VCaP (cell line): Measurements from ENCODE around the gene TCF7.

ENCODE experiments used
- H3K27ac ChIP-seq: fragments of 450-650 bp; 2 replicates; pipeline ENCODE4 v1.5.1; 2017
- TF ChIP-seq, protein P1 (sequence below): fragments of 450-650 bp; conservative IDR thresholded peaks from 2 replicates; pipeline ENCODE4 v1.5.1; 2017; ENCODE audit warnings: mild to moderate bottlenecking, moderate library complexity

The TCF7 gene

DNA sequence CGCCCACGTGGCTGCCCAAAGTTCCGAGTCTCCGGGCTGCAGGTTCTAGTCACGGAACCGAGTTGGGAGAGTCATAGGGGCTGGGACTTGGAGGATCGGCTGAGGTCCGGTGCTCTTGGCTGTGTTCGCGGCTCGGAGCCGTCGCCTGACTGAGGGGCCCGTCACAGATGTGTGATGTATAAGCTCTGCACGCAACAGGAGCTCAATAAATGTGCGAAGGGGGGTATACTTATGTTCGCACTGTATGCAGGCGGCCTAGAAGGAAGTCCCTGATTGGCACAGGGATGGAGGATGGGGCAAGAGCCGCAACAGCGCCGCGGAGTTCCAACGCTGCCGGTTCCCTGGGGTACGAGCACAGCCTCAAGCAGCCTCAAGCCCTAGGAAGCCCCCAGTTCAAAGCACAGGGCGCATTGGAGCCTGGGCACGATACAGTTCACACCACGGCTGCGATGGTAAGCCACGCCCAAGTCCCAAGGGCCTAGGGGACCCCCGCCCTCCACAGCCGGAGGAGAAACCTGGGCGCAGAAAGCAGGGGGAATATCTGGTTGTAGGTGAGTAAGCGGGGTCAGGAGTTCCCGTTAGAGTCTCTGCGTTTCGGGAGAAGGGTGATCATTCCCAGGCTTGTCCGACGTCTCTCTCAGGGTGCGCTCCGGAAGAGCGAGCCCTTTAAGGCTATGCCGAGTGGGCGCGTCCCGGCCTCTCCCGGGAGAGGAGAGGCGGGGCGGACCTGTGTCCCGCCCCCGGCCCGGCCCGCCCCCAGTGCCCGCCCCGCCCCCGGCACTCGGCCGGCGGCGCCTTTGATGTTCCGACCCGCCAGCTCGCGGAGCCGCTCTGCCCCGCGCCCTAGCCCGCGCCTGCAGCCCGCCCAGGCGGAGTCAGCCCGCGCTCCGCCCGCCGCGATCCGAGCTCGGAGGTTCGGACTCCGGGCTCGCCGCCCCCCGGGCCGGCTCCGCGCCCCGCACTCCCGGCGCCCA lies at the start of gene TCF7:
TSS of gene TCF7 (plus strand) at position 780 of the 974 bp plus-strand sequence. CDS start 226 bp downstream, outside the sequence.
- peak within 1 kb of the TSS; percentile 31; the same call in 1 of the 2 replicates for H3K27ac ChIP-seq
- TF ChIP-seq, protein P1, sequence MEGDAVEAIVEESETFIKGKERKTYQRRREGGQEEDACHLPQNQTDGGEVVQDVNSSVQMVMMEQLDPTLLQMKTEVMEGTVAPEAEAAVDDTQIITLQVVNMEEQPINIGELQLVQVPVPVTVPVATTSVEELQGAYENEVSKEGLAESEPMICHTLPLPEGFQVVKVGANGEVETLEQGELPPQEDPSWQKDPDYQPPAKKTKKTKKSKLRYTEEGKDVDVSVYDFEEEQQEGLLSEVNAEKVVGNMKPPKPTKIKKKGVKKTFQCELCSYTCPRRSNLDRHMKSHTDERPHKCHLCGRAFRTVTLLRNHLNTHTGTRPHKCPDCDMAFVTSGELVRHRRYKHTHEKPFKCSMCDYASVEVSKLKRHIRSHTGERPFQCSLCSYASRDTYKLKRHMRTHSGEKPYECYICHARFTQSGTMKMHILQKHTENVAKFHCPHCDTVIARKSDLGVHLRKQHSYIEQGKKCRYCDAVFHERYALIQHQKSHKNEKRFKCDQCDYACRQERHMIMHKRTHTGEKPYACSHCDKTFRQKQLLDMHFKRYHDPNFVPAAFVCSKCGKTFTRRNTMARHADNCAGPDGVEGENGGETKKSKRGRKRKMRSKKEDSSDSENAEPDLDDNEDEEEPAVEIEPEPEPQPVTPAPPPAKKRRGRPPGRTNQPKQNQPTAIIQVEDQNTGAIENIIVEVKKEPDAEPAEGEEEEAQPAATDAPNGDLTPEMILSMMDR, result no peak

DNA sequence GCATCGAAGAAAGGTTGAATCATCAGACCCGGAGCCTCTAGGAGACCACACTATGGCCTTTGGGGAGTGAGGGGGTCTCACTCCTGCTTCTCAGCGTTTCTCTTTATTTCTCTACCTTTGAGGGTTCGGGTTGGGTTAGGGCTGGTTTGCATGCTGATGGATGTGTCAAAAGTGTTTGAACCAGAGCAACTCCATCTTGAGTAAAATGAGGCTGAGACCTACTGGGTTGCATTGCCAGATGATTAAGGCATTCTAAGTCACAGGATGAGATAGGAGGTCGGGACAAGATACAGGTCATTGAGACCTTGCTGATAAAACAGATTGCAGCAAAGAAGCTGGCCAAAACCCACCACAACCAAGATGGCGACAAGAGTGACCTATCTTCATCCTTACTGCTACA lies 44.9 kb upstream of the TCF7 start:
- TF ChIP-seq, protein P1, result no peak
- no peak overlapping the region for H3K27ac ChIP-seq

DNA sequence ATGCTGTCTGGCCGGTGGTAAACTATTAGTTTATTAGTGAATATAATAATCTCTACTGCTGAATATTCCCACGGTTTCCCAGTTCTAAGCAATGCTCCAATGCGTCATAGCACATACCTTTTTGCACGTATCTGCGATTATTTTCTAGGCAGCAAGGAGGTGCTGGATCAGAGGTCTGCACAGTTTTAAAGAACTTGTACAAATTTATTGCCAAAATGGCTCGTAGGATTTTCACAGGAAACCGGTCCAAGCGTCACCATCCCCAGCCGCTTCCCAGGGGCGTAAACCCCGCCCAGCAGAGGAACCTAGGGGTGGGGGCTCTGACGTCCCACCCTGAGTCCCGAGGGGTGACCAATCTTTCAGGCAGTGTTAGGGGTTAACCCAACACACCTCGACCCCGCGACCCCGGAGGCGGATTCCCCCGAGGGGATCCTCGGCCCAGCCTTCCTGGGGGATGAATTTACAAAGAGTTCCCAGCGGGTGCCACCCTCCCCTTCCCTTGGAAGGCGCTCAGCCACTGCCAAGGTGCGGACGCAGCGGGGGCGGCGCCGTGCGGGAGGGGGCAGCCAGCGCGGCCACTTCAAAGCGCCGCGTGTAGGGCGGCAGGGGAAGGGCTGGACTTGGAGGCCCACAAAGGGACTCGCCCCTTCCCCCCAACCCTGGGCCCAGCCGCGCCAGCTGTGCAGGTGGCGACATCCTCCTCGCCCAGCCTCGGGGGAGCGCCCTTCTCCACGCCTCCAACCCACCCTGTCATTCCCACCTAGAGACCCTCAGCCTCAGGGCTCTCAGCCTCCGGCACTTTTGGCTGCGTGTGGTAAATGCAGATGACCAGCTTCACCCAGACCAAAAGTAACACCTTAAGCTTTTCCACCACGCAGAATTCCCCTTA lies 43.5 kb upstream of the TCF7 start:
- H3K27ac ChIP-seq, result no peak overlapping the region
- TF ChIP-seq, protein P1, result no peak

DNA sequence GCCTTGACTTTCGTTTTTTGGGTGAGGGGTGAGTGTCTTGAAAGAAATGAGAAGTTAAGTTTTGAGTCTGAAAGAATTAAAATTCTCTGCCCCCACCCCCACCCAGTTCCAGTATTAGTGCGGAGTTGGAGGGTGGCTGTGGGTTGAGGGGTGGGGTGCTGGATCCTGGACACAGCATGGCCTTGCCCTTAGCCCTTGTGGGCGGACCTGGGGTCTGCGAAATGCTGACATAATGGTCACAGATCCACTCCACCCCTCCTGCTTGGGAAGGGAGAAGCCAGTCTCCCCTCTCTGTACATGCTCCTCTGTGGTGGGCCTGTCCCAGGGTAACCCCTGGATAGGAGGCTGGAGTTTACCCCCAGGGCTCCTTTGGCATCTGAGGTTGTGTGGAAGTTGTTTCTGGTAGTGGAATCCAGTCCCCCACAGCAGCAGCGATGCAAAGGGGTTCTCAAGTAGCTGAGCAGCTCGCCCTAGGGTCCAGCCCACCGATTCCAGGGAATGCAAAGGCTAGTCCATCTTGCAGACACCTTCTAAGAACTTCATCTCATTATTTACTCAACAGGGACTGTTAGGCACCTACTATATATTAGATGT lies 42.8 kb upstream of the TCF7 start:
- H3K27ac ChIP-seq, result no peak overlapping the region

DNA sequence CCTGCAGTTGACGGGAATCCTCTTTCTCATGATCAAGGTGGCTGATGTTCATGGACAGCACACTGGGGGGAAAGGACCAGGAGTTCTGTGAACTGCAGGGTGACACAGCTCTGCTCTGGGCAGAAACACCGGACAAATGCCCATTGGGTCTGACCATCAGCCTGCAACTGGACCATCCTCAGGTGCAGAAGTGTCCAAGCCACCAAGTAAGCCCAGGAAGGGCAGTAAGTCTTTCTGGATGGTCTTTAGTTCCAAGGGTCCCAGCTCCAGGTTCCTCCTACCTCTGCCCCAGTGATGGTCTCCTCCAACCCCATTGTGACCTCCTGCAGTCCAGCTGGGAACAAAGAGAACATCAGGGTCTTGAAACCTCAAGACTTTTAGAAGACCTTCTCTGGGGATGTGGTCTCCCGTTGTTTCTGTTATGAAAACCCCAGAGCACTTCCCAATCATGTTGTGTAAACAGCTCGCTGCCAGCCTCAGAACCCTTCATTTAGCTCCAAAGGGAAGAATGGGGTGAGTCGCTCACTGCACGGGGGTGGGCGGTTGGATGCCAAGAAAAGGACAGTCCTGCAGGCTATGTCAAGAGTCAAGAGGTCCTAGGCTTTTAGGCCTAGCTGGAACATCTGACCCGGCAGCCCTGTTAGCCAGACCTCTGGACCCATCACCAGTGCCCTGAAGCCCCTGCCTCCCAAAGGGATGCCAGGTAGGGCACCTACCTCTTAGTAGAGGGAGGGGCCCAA lies 41.8 kb upstream of the TCF7 start:
- H3K27ac ChIP-seq, result no peak overlapping the region

More for the DNA sequence above, 42.8 kb upstream of the TCF7 start:
- TF ChIP-seq, protein P1, result no peak

DNA sequence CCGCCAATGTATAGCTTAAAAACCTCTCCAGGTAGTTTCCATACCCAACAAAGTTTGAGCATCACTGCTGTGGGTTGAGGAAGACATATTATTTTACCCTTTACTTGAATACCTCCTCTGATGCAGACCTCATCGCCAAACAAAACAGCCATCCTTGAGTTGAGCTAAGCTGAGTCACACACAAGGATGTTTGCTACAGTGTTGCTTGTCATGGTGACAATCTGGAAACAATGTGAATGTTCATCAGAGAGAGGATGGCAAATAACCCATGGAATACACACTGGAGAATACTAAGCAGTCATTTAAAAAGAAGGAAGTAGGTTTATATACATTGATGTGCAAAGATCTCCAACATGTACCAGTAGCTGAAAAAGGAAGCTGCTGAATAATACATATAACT lies 41.1 kb upstream of the TCF7 start:
- TF ChIP-seq, protein P1, result no peak
- no peak overlapping the region for H3K27ac ChIP-seq

More for the DNA sequence above, 41.8 kb upstream of the TCF7 start:
- TF ChIP-seq, protein P1, result no peak
